Stimulated activated CD4-positive, alpha-beta T cell treated with anti-CD3 and anti-CD28 coated beads, TNF-alpha, amount 100 ng/mL, for 48 hours (primary cell): Measurements from ENCODE around the gene SIM2.

Experiments used
- DNase-seq, 3 donors: peaks; one replicate each; pipeline ENCODE4 v3.0.0-alpha.2; 2020; ENCODE audit warnings: low read depth in 3 of 3

The SIM2 gene

GRCh38 chr21:36684957-36685714 lies 13.8 kb upstream of the SIM2 start:
- DNase-seq: no peak

- DNase-seq: no peak
These were observed 12.0 kb upstream of the SIM2 start for GRCh38 chr21:36686955-36687354.

GRCh38 chr21:36688324-36688723 lies 10.6 kb upstream of the SIM2 start:
- no peak for DNase-seq

GRCh38 chr21:36689324-36689723 lies 9.6 kb upstream of the SIM2 start:
- no peak for DNase-seq

GRCh38 chr21:36690628-36691554 lies 8.0 kb upstream of the SIM2 start:
- no peak for DNase-seq

GRCh38 chr21:36691555-36692041 lies 7.3 kb upstream of the SIM2 start:
- DNase-seq: no peak

- DNase-seq: no peak
These were observed 6.6 kb upstream of the SIM2 start for GRCh38 chr21:36692114-36692834.

- DNase-seq: no peak
These were observed 6.0 kb upstream of the SIM2 start for GRCh38 chr21:36692835-36693488.

- no peak for DNase-seq
These were observed 5.4 kb upstream of the SIM2 start for GRCh38 chr21:36693489-36694030.

GRCh38 chr21:36694031-36694515 lies 4.8 kb upstream of the SIM2 start:
- no peak for DNase-seq

- DNase-seq: no peak
These were observed 4.2 kb upstream of the SIM2 start for GRCh38 chr21:36694593-36695282.

- no peak for DNase-seq
These were observed 3.7 kb upstream of the SIM2 start for GRCh38 chr21:36695283-36695634.

- no peak for DNase-seq
These were observed 3.1 kb upstream of the SIM2 start for GRCh38 chr21:36695671-36696389.

- DNase-seq: no peak
These were observed 2.4 kb upstream of the SIM2 start for GRCh38 chr21:36696390-36697059.

- DNase-seq: no peak
These were observed 1.7 kb upstream of the SIM2 start for GRCh38 chr21:36697060-36697850.

GRCh38 chr21:36697851-36698384 lies 997 bp upstream of the SIM2 start:
- DNase-seq: no peak

- no peak for DNase-seq
These were observed 432 bp upstream of the SIM2 start for GRCh38 chr21:36698385-36698980.
